Heart left ventricle (tissue), 16 donors: ENCODE measurements around the gene ARHGAP1. TPM values are rescaled to one million over a fixed set of nuclear protein-coding genes. Genes with fewer than 3 reads are reported as not detected.

Experiments used
- ATAC-seq, 4 donors: fragments of 200-7000 bp; cut with Tn5 transposase; one replicate each; pipeline ENCODE4 v1.9.1; 2020 to 2022; ENCODE audit warnings: moderate library complexity in 4 of 4, mild to moderate bottlenecking in 3 of 4, moderate number of reproducible peaks in 1 of 4
- DNase-seq, 5 donors: peaks; one replicate each; pipeline ENCODE4 v3.0.0-alpha.2; 2020
- H3K27ac ChIP-seq, 12 donors: fragments of 200-600 bp; sonication (generic) in 4 of 12; one replicate each; pipeline versions ENCODE4 v1.5.0 to v1.8.0; 2016 to 2022; ENCODE audit warnings: mild to moderate bottlenecking in 2 of 12
- H3K27me3 ChIP-seq, 9 donors: fragments of 200-600 bp; sonication (generic) in 2 of 9; one replicate each; pipeline versions ENCODE4 v1.5.1 to v1.8.0; 2016 to 2022; ENCODE audit warnings: mild to moderate bottlenecking in 3 of 9
- H3K36me3 ChIP-seq, 9 donors: fragments of 200-600 bp; sonication (generic) in 2 of 9; one replicate each; pipeline versions ENCODE4 v1.5.0 to v1.8.0; 2018 to 2022; ENCODE audit warnings: mild to moderate bottlenecking in 2 of 9
- H3K4me1 ChIP-seq, 12 donors: fragments of 200-600 bp; sonication (generic) in 4 of 12; one replicate each; pipeline versions ENCODE4 v1.5.0 to v1.8.0; 2016 to 2022; ENCODE audit warnings: mild to moderate bottlenecking in 3 of 12
- H3K4me3 ChIP-seq, 12 donors: fragments of 200-600 bp; sonication (generic) in 4 of 12; one replicate each; pipeline versions ENCODE4 v1.5.0 to v1.8.0; 2017 to 2022; ENCODE audit warnings: mild to moderate bottlenecking in 9 of 12, moderate library complexity in 4 of 12
- H3K9me3 ChIP-seq, 12 donors: fragments of 200-600 bp; sonication (generic) in 4 of 12; one replicate each; pipeline versions ENCODE4 v1.5.0 to v1.8.0; 2016 to 2022; ENCODE audit warnings: mild to moderate bottlenecking in 1 of 12
- CTCF ChIP-seq, 12 donors: fragments of 200-600 bp; sonication (generic) in 4 of 12; IDR thresholded peaks; one replicate each; pipeline versions ENCODE4 v1.5.0 to v1.8.0; 2018 to 2022; ENCODE audit warnings: antibody characterized with exemption in 12 of 12, mild to moderate bottlenecking in 5 of 12
- POLR2A ChIP-seq, 2 donors: fragments of 450-650 bp; IDR thresholded peaks; one replicate each; pipeline ENCODE4 v1.6.1; 2017; ENCODE audit warnings: antibody characterized with exemption in 2 of 2, mild to moderate bottlenecking in 2 of 2, moderate library complexity in 2 of 2
- WGBS, 4 donors: extraction: QIAGEN DNeasy Blood & Tissue Kit in 2 of 4; methylation state at CpG; one replicate each; pipeline versions ENCODE4 v1.1.5 to v1.1.7; 2013 to 2018; 5-methylcytosine and 5-hydroxymethylcytosine counted together
- intact Hi-C, 10 donors: fragments of 100-400 bp; cut with DNase I; formaldehyde crosslinking; loops; one replicate each; pipeline versions ENCODE4 v1.11.1 to v1.14.2; 2022
- polyA plus RNA-seq, 2 donors: library from polyadenylated mRNA; stranded (reverse); fragments of 200-250 nt; gene quantifications; one replicate each; pipeline ENCODE4 v1.2.3, GENCODE V29; 2013
- total RNA-seq, 9 donors: library from RNA; depleted of rRNA in 2 of 9; stranded (reverse); fragments of >200 nt in 2 of 9; fragmentation: NEBNext Ultra II Directional in 3 of 9; extraction: Animal tissue kit (Norgen Biotek cat#: 25700) in 3 of 9; gene quantifications; one replicate each; pipeline versions ENCODE4 v1.1.0 to v1.2.4, GENCODE V29; 2016 to 2023
- donor health status: ischemic (EF 13 %, LVEDD 7.1; RV severe dilation, severe dysfunction).
- donor health status: healthy with polysubstance abuse.
- donor health status: DM: no; HTN: yes; CAD: no.
- donor health status: DM: no; HTN: no; CAD: no.
- donor health status: ischemic (EF 25% LVEDD 6.9; RV normal size, moderate dysfunction).
- donor health status: ischemic (EF 25% LVEDD 5.7; RV mildly dilated, moderate dysfunction).
- donor health status: healthy.
- donor health status: DM: yes; HTN: yes; CAD: no.
- donor health status: ischemic (EF 35%, LVEDD 5.7; RV mildly dilated, moderate dysfunction).
- donor health status: nonischemic (EF 11% LVEDD 7.7; RV severe dilation, severe dysfunction).
- donor health status: DM: yes; HTN: yes; CAD: no.
- donor health status: PGD.
- donor health status: ischemic (EF 29% LVEDD 5.4; RV normal size, mild dysfunction).
- donor health status: nonischemic (EF 23%, LVEDD 6.1; RV moderate dilation, normal function).

Gene ARHGAP1
- total and polyA plus RNA-seq, 11 donors, result 38.8 to 309 (median 75.3) TPM

DNA sequence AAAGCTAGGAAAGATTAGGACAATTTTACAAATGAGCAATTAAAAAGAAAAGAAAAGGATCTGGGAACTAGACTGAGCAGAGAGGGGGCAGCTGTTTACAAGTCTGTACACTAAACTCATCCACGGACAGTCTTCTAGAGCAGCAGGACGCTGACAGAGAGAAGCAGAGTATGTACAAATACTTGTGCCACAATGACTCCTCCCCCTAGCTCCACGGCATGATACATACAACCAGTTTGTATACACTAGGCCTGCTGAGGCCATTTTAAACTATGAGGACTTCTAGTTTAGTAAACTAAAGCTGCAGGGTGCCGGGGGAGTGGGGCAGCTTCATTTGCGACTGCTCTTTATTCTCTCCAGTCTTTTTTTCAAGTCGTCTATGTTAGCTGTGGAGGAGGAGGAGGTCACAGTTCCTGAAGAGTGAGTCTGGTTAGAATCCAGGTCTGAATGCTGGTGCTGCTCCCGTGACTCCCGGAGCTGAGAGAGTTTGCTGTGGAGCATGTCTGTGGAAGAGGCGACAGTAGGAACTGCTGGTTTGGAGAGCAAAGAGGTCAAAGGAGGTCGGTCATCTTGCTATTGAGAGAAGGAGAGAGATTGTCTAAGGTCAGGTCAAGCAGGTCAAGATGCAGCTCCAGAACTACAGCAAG, 43.4 kb upstream of the ARHGAP1 start:
- H3K27me3 ChIP-seq, result no peaks in the 10 kb centered on the region
- no peaks in the 10 kb centered on the region for H3K9me3 ChIP-seq
- DNase-seq, result no peak
- ATAC-seq, result peak in 1 of 4 donors; percentile 24
- intact Hi-C loops, result loop anchor here in 1 of 10 donors (5.0 kb wide), 1 partner anchor 33 kb away; no protein-coding TSS in a partner anchor
- WGBS, 4 donors, result 74 to 86% (median 83%) methylated on average over 10 of the region's 10 CpGs
- H3K27ac ChIP-seq, result peak overlapping the region in 2 of 12 donors; percentile 7 to 18
- no peak overlapping the region for H3K4me3 ChIP-seq
- TF ChIP-seq POLR2A (IDR thresholded peaks at IDR 0.05) (no peak), CTCF (IDR thresholded peaks at IDR 0.05) (no peak)
- H3K36me3 ChIP-seq, result peaks cover 2 to 83% (median 78%) of the 10 kb centered on the region in 9 donors
- H3K4me1 ChIP-seq, result peaks cover 0 to 6% (median 0%) of the 10 kb centered on the region in 12 donors

GRCh38 chr11:46743043-46743442, 42.6 kb upstream of the ARHGAP1 start:
- peaks cover 0 to 6% (median 0%) of the 10 kb centered on the region in 12 donors for H3K4me1 ChIP-seq
- H3K36me3 ChIP-seq, result peaks cover 2 to 75% (median 71%) of the 10 kb centered on the region in 9 donors
- intact Hi-C loops, result loop anchor here in 1 of 10 donors (5.0 kb wide), 1 partner anchor 34 kb away; no protein-coding TSS in a partner anchor
- WGBS, 4 donors, result 92 to 97% (median 95%) methylated on average over 2 of the region's 2 CpGs
- H3K4me3 ChIP-seq, result no peak overlapping the region
- no peaks in the 10 kb centered on the region for H3K27me3 ChIP-seq
- peak overlapping the region in 2 of 12 donors; percentile 7 to 39 for H3K27ac ChIP-seq
- no peaks in the 10 kb centered on the region for H3K9me3 ChIP-seq
- ATAC-seq (no peak), DNase-seq (no peak)
- TF ChIP-seq POLR2A (IDR thresholded peaks at IDR 0.05) (no peak), CTCF (IDR thresholded peaks at IDR 0.05) (no peak)

DNA sequence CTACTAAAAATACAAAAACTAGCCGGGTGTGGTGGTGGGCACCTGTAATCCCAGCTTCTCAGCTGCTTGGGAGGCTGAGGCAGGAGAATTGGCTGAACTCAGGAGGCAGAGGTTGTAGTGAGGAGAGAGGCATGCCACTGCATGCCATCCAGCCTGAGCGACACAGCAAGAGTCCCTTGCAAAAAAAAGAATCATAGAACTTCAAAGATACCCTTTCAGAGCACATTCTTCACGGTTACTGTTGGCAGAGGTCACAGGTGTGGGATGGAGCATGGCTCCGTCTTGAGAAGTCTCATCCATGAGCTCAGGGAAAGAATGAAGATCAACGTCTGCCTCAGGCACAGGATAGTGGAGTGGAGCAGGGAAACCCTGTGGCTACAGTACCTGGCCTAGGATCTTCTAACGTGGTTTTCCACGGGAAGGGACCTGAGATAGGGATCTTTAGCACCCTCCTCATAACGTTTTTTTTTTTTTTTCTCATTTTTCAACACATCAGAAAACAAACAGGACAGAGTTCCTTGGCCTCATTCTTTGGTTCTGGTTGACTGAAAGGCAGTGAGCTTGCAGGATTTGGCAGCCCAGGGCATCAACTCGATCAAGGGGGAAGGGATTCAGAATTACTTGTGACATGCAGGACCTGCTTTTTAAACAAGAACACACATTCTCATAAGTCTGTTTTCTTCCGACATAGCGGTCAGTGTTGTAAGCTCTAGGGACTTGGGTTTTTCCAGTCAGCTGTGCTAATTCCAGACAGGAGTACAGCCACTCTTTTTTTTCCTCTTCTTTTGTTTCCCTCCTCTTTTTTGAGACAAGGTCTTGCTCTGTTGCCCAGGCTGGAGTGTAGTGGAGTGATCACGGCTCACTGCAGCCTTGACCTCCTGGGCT, 41.4 kb upstream of the ARHGAP1 start:
- Histone ChIP-seq H3K27me3 (no peaks in the 10 kb centered on the region), H3K9me3 (no peaks in the 10 kb centered on the region), H3K4me1 (peaks cover 0 to 6% (median 0%) of the 10 kb centered on the region in 12 donors), H3K4me3 (no peak overlapping the region), H3K27ac (peak overlapping the region in 3 of 12 donors; percentile 3 to 26 (median 10)), H3K36me3 (peaks cover 2 to 63% (median 59%) of the 10 kb centered on the region in 9 donors)
- DNase-seq (no peak), ATAC-seq (peak in 2 of 4 donors; percentile 15 to 38)
- intact Hi-C loops, result loop anchor here in 1 of 10 donors (5.0 kb wide), 1 partner anchor 35 kb away; no protein-coding TSS in a partner anchor
- TF ChIP-seq POLR2A (IDR thresholded peaks at IDR 0.05) (no peak), CTCF (IDR thresholded peaks at IDR 0.05) (no peak)
- WGBS, 4 donors, result 69 to 77% (median 74%) methylated on average over 12 of the region's 12 CpGs

DNA sequence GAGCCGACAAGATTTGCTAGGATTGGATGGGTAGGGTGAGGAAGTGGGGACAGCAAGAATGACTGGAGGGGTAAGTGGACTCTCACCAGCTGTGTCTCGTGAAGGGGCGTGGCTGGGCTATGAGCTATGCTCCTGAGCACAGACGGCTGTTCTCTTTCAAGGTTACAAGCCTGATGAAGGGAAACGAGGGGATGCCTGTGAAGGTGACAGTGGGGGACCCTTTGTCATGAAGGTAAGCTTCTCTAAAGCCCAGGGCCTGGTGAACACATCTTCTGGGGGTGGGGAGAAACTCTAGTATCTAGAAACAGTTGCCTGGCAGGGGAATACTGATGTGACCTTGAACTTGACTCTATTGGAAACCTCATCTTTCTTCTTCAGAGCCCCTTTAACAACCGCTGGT, 38.5 kb upstream of the ARHGAP1 start:
- H3K9me3 ChIP-seq, result no peaks in the 10 kb centered on the region
- peaks cover 0 to 6% (median 0%) of the 10 kb centered on the region in 12 donors for H3K4me1 ChIP-seq
- whole genome bisulfite sequencing, 4 donors, result 60 to 67% (median 64%) methylated on average over 6 of the region's 6 CpGs
- H3K27ac ChIP-seq, result no peak overlapping the region
- no peak for DNase-seq
- H3K27me3 ChIP-seq, result no peaks in the 10 kb centered on the region
- intact Hi-C loops, result no loop called here
- H3K4me3 ChIP-seq, result no peak overlapping the region
- H3K36me3 ChIP-seq, result peaks cover 0 to 34% (median 29%) of the 10 kb centered on the region in 9 donors
- ATAC-seq, result peak in 1 of 4 donors; percentile 26
- TF ChIP-seq POLR2A (IDR thresholded peaks at IDR 0.05) (no peak), CTCF (IDR thresholded peaks at IDR 0.05) (no peak)
